ENCODE data around the gene ARID4B.

GRCh38 chr1:235259133-235259778 lies 68.7 kb downstream of the ARID4B start:
- no peak for TF ChIP-seq CTCF (IDR thresholded peaks at IDR 0.05)
- TF ChIP-seq POLR2A (IDR thresholded peaks at IDR 0.05) = no peak
